Measurements from ENCODE around the gene MMP14.

DNA sequence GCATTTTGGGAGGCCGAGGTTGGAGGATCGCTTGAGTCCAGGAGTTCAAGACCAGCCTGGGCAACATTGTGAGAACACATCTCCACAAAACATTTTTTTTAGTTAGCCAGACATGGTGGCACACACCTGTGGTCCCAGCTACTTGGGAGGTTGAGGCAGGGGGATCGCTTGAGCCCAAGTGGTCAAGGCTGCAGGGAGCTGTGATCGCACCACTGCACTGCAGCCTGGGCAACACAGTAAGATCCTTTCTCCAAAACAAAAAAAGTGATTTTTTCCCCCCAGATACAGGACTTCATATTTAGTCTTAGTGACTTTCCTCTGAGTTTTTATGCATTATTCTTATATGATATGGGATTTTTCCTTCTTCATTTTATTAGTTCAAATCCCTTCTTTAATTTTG, 49.7 kb upstream of the MMP14 start:
- TF ChIP-seq, protein P1, sequence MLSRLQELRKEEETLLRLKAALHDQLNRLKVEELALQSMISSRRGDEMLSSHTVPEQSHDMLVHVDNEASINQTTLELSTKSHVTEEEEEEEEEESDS (CRISPR knock-in tag; IDR thresholded peaks at IDR 0.05): no peak
- TF ChIP-seq, protein P2, sequence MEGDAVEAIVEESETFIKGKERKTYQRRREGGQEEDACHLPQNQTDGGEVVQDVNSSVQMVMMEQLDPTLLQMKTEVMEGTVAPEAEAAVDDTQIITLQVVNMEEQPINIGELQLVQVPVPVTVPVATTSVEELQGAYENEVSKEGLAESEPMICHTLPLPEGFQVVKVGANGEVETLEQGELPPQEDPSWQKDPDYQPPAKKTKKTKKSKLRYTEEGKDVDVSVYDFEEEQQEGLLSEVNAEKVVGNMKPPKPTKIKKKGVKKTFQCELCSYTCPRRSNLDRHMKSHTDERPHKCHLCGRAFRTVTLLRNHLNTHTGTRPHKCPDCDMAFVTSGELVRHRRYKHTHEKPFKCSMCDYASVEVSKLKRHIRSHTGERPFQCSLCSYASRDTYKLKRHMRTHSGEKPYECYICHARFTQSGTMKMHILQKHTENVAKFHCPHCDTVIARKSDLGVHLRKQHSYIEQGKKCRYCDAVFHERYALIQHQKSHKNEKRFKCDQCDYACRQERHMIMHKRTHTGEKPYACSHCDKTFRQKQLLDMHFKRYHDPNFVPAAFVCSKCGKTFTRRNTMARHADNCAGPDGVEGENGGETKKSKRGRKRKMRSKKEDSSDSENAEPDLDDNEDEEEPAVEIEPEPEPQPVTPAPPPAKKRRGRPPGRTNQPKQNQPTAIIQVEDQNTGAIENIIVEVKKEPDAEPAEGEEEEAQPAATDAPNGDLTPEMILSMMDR (IDR thresholded peaks at IDR 0.05 in 2 of 3, conservative IDR thresholded peaks at IDR 0.05 in 1 of 3; ENCODE audit: insufficient read depth in 2 of 3, low read depth in 1 of 3, low read length in 3 of 3): no peak
- TF ChIP-seq POLR2AphosphoS5 (IDR thresholded peaks at IDR 0.05; ENCODE audit: control insufficient read depth, insufficient read depth, low read depth, low read length): no peak

Measured in K562 (cell line).